Astrocyte of the spinal cord (primary cell): ENCODE measurements around the gene ADH1A.
"Not testable (repeated sequence)": the region's sequence is repeated elsewhere in the genome, so short reads cannot be mapped to it uniquely, and the experiment has no call there.

Experiments
- DNase-seq: peaks from one replicate; pipeline ENCODE4 v3.0.0; 2011; ENCODE audit warnings: low read depth, low spot score
- H3K4me3 ChIP-seq: 2 replicates; pipeline ENCODE4 v1.5.1; 2011; ENCODE audit warnings: low read depth, mild to moderate bottlenecking, low read length, moderate library complexity
- in situ Hi-C: cut with HindIII; loops from 2 replicates; pipeline ENCODE4 v1.10.0; 2017; ENCODE audit warnings: low sequenced_read_pairs
- TF ChIP-seq, protein P1 (sequence below): IDR thresholded peaks from 2 replicates; pipeline ENCODE4 v1.5.1; 2012; ENCODE audit warnings: low read depth, mild to moderate bottlenecking, low read length, inconsistent platforms

ADH1A gene

DNA sequence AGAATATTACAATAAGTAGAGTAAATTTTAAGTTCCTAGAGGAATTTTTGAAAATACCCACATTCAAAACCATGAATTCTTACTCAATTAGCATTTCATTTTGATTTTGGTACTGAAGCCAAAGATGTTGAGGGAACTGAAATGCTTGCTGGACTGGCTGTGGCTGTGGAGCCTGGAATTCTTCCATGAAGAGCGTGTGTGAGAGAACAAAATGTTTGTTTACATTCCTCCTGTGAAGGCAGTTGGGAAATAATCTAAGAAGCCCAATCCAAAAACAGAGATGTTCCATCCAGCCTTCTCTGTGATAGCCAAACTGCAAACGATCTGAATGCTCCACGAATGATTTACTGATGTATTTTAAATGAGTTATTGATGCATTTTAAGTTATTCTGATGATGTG lies 34.2 kb upstream of the ADH1A start:
- TF ChIP-seq, protein P1, sequence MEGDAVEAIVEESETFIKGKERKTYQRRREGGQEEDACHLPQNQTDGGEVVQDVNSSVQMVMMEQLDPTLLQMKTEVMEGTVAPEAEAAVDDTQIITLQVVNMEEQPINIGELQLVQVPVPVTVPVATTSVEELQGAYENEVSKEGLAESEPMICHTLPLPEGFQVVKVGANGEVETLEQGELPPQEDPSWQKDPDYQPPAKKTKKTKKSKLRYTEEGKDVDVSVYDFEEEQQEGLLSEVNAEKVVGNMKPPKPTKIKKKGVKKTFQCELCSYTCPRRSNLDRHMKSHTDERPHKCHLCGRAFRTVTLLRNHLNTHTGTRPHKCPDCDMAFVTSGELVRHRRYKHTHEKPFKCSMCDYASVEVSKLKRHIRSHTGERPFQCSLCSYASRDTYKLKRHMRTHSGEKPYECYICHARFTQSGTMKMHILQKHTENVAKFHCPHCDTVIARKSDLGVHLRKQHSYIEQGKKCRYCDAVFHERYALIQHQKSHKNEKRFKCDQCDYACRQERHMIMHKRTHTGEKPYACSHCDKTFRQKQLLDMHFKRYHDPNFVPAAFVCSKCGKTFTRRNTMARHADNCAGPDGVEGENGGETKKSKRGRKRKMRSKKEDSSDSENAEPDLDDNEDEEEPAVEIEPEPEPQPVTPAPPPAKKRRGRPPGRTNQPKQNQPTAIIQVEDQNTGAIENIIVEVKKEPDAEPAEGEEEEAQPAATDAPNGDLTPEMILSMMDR: no peak
- no peak overlapping the region for H3K4me3 ChIP-seq
- in situ Hi-C loops: no loop called here
- DNase-seq: peak; percentile 59

DNA sequence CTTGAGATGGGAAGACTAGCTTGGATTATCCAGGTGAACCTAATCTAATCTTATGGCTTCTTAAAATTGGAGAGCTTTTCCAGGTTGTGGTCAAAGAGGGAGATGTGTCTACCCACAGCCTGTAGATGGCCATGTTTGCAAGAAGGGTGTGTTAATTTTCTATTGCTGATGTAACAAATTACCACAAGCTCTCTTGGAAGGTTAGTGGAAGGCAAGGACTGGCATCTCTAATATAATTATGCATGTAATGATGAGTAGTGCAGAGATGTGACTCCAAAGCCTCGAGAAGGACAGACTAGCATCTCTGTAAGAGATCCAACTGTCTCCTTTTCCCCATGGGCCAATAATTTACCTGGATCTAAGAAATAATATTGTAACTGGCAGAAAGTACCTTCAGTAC lies 33.6 kb upstream of the ADH1A start:
- no peak for DNase-seq
- no peak overlapping the region for H3K4me3 ChIP-seq
- TF ChIP-seq, protein P1: no peak
- in situ Hi-C loops: no loop called here

DNA sequence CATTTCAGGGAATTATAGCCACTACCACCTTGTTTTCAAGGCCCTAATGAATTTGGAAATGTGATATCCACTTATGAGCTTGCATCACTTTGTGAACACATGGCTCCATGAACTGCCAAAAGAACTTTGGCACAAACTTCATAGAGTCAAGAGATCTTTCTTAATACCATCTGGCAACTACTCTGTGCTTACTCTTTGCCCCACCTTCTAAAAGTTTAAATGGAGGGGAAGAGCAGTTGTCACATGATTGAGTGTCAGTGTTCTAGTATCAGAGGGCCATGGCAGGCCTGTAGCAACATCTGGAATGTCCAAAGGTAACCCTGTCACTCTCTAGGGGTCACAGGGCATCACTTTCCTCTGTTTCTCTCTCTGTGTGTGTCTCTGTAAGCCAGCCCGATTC lies 33.0 kb upstream of the ADH1A start:
- TF ChIP-seq, protein P1: no peak
- H3K4me3 ChIP-seq: no peak overlapping the region
- no peak for DNase-seq
- in situ Hi-C loops: no loop called here

DNA sequence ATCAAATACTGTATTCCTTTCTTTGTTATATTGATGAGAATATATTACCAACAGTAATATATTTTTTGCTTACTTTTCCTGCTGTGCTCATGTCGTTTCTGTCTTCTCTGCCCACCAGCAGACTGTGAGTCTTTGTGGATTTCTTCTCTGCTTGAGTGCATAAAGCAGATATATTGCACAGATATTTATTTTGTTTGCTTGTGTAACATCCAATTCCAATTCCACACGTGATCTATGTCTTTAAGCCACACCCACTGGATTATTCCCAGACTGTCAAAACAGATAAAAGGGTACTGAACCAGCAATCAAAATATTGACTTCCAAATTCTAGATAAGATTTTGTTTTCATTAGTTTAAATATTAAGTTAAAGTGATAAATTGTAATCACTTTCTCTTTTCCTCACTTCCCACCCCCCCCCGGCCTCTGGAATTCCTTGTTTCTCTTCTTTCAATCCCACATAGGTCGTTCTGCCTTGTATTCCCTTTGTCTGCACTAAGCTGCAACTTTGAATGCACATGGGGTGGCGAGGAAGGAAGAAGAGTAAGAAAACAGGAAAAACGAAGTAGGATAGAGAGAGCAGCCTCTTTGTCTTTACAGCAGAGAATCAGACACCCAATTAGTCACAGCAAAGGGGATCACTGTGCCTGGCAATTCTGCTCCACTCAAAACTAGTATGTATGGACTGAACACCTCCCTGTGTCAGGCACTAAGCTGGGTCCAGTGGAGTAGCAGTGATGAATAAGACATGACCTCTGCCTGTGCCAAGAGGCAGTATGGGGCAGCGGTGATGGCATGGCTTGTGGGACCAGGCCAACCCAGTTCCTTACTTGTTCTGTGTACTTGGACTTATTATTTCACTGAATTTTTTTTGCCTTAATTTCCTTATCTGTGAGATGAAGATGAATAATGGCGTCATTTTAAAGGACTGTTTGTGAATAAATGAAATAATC lies 30.7 kb upstream of the ADH1A start, which contains the start of gene ADH1B:
TSS of gene ADH1B (minus strand) at position 161 of the 951 bp plus-strand sequence. CDS start at position 91, 70 bp downstream.
- no peak within 1 kb of the TSS for H3K4me3 ChIP-seq
- TF ChIP-seq, protein P1: no peak
- no peak for DNase-seq
- in situ Hi-C loops: no loop called here

DNA sequence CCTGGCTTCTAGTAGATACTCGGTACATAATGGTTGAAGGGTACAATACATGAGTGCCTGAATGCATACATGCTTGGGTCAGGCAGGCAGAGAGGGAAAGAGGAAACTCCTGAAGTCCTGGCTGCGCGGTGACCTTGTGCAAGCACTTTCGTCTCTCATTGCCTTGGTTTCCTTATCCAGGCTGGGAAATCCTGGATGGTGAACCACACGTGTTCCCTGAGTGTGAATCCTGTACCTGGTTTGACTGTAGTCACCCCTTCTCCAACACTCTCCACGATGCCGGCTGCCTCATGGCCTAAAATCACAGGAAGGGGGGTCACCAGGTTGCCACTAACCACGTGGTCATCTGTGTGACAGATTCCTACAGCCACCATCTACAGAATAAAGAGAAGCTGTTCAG lies 27.0 kb upstream of the ADH1A start:
- H3K4me3 ChIP-seq, DNase-seq, in situ Hi-C loops: not testable (repeated sequence)

DNA sequence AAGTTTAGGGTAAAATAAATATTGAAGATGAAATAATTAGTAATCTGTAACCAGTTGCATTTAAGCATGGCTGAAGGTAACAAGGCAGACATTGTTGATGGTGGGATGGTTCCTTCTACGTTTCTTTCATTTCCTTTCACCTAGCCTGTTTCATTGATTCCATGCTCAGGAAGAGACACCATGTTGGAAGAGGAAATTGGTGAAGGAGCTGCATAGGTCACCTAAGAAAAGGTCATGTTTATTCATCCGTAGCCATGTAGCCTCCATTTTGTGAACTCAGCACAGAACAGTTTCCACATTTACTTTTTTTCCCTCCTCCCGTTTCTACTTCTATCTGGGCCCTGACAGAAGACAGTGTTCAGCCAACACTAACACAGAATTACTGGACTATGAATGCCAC lies 26.6 kb upstream of the ADH1A start:
- TF ChIP-seq, protein P1: no peak
- in situ Hi-C loops: no loop called here
- H3K4me3 ChIP-seq: no peak overlapping the region
- DNase-seq: no peak

DNA sequence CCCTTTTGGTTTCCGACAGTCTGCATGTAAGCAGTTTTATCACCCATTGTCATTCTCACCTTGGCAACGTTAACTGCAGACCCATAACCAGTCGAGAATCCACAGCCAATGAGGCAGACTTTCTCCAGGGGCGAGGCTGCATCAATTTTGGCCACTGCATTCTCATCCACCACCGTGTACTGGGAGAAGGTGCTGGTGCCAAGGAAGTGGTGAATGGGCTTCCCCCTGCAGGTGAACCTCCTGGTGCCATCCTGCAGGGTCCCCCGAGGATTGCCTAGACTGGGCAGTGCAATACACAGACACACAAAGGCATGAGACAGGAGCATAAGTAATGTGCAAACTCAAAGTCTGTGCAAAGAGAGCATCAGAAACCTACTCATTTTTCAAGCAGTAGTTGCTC lies 25.1 kb upstream of the ADH1A start:
- in situ Hi-C loops: no loop called here

More for the DNA sequence above, 25.1 kb upstream of the ADH1A start:
- TF ChIP-seq, protein P1: no peak
- no peak overlapping the region for H3K4me3 ChIP-seq
- no peak for DNase-seq
